Astrocyte of the cerebellum (primary cell): ENCODE data around the gene WNT4.

ENCODE experiments used
- DNase-seq: peaks from one replicate; pipeline ENCODE4 v3.0.0-alpha.2; 2011; ENCODE audit warnings: low read depth
- H3K4me3 ChIP-seq: 2 replicates; pipeline ENCODE4 v1.5.1; 2011; ENCODE audit warnings: mild to moderate bottlenecking, low read depth, low read length, moderate library complexity
- CTCF ChIP-seq: IDR thresholded peaks from 2 replicates; pipeline ENCODE4 v1.5.1; 2012; ENCODE audit warnings: low read length, low read depth, moderate library complexity, mild to moderate bottlenecking; ENCODE audit errors: missing control alignments
- in situ Hi-C: cut with HindIII; loops from 2 replicates; pipeline ENCODE4 v1.10.0; 2017; ENCODE audit warnings: low sequenced_read_pairs

WNT4 gene

GRCh38 chr1:22186311-22186710 is 43.4 kb upstream of the WNT4 start:
- no peak for TF ChIP-seq CTCF
- no peak overlapping the region for H3K4me3 ChIP-seq
- in situ Hi-C loops, result no loop called here
- DNase-seq, result no peak

GRCh38 chr1:22184892-22185612 is 42.2 kb upstream of the WNT4 start:
- in situ Hi-C loops, result no loop called here
- DNase-seq, result no peak
- H3K4me3 ChIP-seq, result no peak overlapping the region
- TF ChIP-seq CTCF, result no peak

GRCh38 chr1:22184454-22184853 is 41.6 kb upstream of the WNT4 start:
- in situ Hi-C loops, result no loop called here
- no peak for TF ChIP-seq CTCF
- DNase-seq, result no peak
- H3K4me3 ChIP-seq, result no peak overlapping the region

DNA sequence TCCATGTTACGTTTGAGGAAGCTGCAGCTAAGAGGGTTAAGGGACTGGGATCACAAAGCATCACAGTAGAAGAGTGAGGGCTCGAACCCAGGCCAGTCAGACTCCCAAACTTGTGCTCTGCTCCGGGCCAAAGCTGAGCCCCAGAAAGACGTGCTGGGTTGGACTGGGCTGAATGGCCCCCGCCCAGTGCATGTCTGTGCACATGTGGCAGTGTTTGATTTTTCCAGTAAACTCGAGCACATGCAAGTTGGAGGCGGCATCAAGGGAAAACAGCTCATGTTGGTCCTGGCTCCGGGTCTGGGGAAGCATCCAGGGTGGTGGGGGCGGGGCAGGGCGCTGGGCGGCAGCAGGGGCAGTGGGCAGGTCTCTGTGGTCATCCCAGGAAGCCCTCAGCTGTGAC is 39.8 kb upstream of the WNT4 start:
- DNase-seq, result no peak
- in situ Hi-C loops, result no loop called here
- TF ChIP-seq CTCF, result no peak
- H3K4me3 ChIP-seq, result no peak overlapping the region

DNA sequence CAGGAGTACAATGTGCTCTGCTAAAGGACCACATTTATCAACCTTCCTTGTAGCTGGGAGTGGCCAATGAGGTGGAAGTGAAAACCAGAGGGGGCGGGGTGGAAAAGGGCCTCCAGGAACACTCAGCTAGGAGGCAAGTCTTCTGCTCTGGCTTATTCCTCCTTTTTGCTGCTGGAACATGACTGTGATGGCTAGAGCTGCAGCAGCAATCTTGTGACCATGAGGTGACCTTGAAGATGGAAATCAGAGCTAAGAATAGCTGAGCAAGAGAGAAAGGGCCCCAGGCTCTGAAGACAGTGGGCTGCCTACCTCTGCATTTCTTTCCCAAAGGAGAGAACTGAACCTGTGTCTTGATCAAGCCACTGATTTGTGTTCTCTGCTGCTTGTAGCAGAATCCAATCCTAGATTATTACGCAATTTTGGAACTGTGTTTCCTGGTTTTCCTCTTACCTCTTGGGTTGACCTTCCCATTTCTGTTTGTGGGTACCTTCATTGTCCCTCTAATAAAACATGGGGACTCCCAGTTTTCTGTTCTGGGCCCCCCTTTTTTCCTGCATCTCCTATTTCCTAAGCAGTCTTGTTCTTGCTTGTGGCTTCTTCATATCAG is 36.4 kb upstream of the WNT4 start:
- no peak overlapping the region for H3K4me3 ChIP-seq
- DNase-seq, result no peak
- in situ Hi-C loops, result no loop called here
- no peak for TF ChIP-seq CTCF

- no peak for DNase-seq
- TF ChIP-seq CTCF, result no peak
- in situ Hi-C loops, result no loop called here
- H3K4me3 ChIP-seq, result no peak overlapping the region
Measured at GRCh38 chr1:22177354-22178003, 34.6 kb upstream of the WNT4 start.
